Adipocyte (in vitro differentiated cells): ENCODE results near the gene SLC25A47.

ENCODE experiments used
- DNase-seq: peaks from one replicate; pipeline ENCODE4 v3.0.0-alpha.2; 2015; ENCODE audit warnings: low read depth
- H3K27me3 ChIP-seq: replicated peaks from 2 replicates; pipeline ENCODE4 v1.7.0; 2013; ENCODE audit warnings: mild to moderate bottlenecking, low read length, moderate library complexity; ENCODE audit not compliant: control insufficient read depth, insufficient read depth
- H3K36me3 ChIP-seq: 2 replicates; pipeline ENCODE4 v1.7.0; 2013; ENCODE audit warnings: low read length, mild to moderate bottlenecking, moderate library complexity; ENCODE audit not compliant: control insufficient read depth, insufficient read depth, severe bottlenecking
- H3K4me1 ChIP-seq: 2 replicates; pipeline ENCODE4 v1.7.0; 2013; ENCODE audit warnings: mild to moderate bottlenecking, low read length, moderate library complexity; ENCODE audit not compliant: control insufficient read depth, insufficient read depth
- H3K4me3 ChIP-seq: 2 replicates; pipeline ENCODE4 v1.7.0; 2013; ENCODE audit warnings: mild to moderate bottlenecking, low read length, moderate library complexity
- H3K9ac ChIP-seq: 2 replicates; pipeline ENCODE4 v1.7.0; 2013; ENCODE audit warnings: mild to moderate bottlenecking, low read length, moderate library complexity
- H3K9me3 ChIP-seq: 2 replicates; pipeline ENCODE4 v1.7.0; 2013; ENCODE audit warnings: mild to moderate bottlenecking, low read length, moderate library complexity; ENCODE audit not compliant: control insufficient read depth

The SLC25A47 gene

DNA sequence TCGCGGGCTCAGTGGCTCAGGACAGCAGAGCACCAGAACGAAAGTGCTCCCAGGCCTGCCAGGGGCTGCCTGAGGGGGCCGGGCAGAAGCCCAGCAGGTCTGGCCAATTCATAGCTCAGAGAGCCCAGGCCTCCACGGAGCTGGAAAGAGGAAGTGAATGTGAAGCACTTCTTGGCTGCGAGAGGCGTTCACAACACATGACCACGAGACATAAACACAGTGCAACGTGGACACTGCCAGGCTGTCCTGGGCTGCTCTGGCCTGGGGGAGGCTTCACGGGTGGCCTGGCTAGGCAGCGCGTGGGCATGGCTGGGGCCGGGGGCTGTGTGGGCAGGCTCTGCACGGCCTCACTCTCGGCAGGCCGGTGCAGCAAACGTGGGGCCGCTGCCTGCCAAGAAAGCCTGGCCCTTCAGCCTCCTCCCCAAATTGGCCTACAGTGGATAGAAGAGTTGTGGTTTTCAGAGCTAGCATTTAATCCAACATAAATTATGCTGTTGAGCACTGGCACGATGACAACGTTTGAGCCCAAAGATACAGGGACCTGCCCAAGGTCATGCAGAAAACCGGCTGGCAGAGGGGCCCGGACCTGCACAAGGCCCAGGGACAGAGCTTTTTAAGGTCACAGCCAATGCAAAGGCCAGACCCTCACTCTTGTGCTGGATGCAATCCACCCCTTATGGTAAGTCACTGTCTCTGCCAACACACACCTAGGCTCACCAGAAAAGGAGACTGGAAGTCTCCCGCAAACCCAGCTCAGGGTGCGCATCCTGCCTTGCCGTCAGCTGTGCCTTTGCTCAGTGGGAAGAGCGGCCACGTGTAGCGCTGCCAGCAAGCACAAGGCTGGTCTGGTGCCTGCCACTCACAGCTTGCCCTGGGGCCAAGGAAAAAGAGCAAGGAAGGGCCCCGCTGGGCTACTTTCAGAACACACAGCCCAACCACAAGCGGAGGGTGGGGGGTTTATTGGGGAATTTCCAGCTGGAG is 25.5 kb upstream of the SLC25A47 start:
- Histone ChIP-seq H3K4me1 (peaks cover 34% of the 10 kb centered on the region), H3K27me3 (no peaks in the 10 kb centered on the region), H3K9ac (peak overlapping the region; percentile 73), H3K4me3 (peak overlapping the region; percentile 35), H3K36me3 (no peaks in the 10 kb centered on the region), H3K9me3 (no peaks in the 10 kb centered on the region)
- peak; percentile 61 for DNase-seq

DNA sequence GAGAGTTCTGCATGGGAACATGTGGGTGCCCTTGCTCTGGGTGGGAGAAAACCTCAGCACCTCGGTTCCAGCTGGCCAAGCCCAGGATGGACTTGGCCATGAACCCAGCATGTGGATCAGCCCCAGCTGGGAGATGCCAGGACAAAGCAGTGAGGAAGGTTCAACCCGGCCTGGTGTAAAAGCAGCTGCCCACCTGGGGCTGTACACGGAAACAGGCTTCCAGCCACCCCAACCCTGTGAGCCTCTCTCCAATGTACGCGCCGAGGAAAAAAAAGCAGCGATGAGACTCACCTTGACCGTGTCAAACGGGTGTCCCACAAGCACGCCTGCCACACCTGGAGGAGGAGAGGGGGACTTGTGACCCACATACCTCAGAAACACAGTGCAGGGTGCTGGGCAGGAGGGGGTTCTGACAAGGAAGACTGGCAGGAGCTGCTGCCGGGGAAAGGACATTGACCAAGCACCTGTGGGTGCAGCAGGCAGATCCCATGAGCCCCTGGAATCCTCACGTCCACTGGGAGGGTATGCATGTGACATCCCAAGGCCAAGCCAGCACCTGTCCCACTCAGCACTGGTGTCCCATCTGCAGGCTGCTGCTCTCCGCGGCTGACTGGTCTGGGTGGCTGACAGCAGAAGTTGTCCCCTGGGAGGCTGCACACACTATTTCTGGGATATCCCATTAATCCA is 24.4 kb upstream of the SLC25A47 start:
- Histone ChIP-seq H3K36me3 (no peaks in the 10 kb centered on the region), H3K4me1 (peaks cover 30% of the 10 kb centered on the region), H3K27me3 (no peaks in the 10 kb centered on the region), H3K9ac (no peak overlapping the region), H3K4me3 (no peak overlapping the region), H3K9me3 (no peaks in the 10 kb centered on the region)
- no peak for DNase-seq

DNA sequence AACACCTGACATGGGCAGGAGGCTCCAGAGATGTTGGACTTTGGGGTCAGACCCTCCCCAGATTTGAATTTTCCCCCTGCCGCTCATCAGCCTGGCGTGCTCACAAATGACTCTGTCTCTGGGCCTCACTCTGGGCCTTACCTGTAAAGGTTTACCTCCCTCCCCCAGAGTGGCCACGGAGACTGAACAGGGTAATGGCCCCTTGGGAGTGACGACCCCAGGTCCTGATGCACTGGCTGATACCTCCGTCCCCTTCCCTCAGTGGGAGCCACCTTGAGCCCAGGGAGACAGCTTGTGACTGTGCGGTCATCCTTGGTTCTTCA is 23.9 kb upstream of the SLC25A47 start:
- H3K9ac ChIP-seq = no peak overlapping the region
- no peak for DNase-seq
- H3K36me3 ChIP-seq = no peaks in the 10 kb centered on the region
- H3K4me3 ChIP-seq = no peak overlapping the region
- H3K27me3 ChIP-seq = no peaks in the 10 kb centered on the region
- H3K9me3 ChIP-seq = no peaks in the 10 kb centered on the region
- peaks cover 25% of the 10 kb centered on the region for H3K4me1 ChIP-seq

DNA sequence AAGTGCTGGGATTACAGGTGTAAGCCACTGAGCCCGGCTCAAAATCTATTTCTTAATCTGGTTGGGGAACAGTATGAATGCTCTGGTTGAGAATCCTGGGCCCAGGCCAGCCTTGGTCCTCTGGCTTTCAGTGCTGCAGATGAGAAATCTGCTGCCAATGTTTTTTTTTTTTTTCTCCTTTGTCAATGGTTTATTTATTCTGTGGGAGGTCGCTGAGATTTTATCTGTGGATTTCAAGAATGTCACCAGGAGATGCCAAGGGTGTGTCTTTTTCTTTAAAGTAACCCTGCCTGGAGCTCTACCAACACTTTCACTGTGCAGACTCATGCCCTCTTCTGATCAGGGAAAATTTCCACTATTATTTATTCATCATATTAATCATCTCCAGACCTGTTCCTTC is 20.5 kb upstream of the SLC25A47 start:
- Histone ChIP-seq H3K36me3 (no peaks in the 10 kb centered on the region), H3K4me1 (peaks cover 11% of the 10 kb centered on the region), H3K27me3 (no peaks in the 10 kb centered on the region), H3K9me3 (no peaks in the 10 kb centered on the region), H3K4me3 (no peak overlapping the region), H3K9ac (no peak overlapping the region)
- DNase-seq = peak; percentile 60

DNA sequence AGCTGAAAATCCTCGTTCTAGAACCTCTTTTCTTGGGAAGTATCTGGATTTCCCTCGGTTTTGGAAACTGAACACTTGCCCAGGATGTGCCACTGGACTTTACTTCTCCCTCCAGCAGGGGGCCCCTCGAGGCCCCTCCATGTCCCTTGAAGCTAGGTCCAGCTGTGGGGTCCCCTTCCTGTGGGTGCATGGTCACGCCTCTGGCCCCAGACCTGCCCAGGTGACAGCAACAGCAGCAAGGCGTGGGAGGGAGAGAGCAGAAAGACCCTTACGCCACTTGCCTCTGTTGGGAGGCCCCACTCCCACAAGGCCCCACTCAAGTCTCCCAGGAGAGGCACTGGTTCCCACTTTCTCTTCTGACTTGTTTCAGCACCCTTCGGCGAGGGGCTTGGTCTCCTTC is 20.0 kb upstream of the SLC25A47 start:
- peak; percentile 50 for DNase-seq
- H3K4me1 ChIP-seq = peaks cover 8% of the 10 kb centered on the region
- no peaks in the 10 kb centered on the region for H3K27me3 ChIP-seq
- no peak overlapping the region for H3K9ac ChIP-seq
- H3K36me3 ChIP-seq = no peaks in the 10 kb centered on the region
- H3K4me3 ChIP-seq = no peak overlapping the region
- no peaks in the 10 kb centered on the region for H3K9me3 ChIP-seq

DNA sequence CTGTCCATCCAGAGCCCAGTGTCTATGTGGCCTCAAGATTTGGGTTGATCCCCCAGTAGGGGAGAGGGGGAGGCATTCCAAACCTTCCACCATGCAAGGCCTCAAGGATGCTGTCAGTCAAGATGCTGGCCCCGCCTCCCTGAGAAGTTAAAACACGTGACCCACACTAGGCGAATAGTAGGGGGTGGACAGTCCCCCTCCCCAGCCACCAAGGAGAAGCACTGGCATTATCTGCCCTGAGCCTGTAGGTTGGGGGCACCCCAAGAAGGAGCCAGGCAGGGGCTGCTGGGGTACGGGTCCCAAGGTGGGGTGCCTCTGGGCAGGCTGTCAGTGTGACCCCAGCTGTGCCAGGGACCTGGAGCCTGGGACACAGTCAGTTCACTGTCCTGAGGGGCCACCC is 19.2 kb upstream of the SLC25A47 start:
- Histone ChIP-seq H3K27me3 (no peaks in the 10 kb centered on the region), H3K36me3 (no peaks in the 10 kb centered on the region), H3K9ac (no peak overlapping the region), H3K4me1 (peaks cover 8% of the 10 kb centered on the region), H3K9me3 (no peaks in the 10 kb centered on the region), H3K4me3 (no peak overlapping the region)
- DNase-seq = no peak

DNA sequence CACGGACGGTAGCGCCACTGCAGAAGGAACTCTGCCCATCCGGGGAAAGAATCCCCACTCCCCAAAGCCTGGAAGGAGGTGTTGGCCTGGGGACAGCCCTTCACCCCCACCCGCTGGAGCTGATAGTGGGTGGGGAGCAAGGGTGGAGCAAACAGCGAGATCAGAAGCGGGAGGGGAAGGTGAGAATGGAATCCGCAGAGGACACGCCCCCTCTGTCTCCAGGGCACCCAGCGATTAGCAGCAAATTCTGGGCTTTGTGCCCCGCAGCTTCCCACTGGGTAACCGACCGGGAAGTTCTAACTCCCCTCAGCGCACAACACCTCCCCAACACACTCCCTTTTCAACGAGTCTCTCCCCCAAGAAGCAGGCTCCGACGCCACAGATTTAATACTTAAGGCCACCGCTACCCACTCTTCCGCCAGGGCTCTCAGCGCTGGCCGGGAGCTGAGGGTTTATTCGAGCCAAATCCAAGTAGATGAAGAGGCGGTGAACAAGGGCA is 18.3 kb upstream of the SLC25A47 start:
- peak overlapping the region; percentile 69 for H3K9ac ChIP-seq
- peak; percentile 60 for DNase-seq
- peak overlapping the region; percentile 91 for H3K4me3 ChIP-seq

DNA sequence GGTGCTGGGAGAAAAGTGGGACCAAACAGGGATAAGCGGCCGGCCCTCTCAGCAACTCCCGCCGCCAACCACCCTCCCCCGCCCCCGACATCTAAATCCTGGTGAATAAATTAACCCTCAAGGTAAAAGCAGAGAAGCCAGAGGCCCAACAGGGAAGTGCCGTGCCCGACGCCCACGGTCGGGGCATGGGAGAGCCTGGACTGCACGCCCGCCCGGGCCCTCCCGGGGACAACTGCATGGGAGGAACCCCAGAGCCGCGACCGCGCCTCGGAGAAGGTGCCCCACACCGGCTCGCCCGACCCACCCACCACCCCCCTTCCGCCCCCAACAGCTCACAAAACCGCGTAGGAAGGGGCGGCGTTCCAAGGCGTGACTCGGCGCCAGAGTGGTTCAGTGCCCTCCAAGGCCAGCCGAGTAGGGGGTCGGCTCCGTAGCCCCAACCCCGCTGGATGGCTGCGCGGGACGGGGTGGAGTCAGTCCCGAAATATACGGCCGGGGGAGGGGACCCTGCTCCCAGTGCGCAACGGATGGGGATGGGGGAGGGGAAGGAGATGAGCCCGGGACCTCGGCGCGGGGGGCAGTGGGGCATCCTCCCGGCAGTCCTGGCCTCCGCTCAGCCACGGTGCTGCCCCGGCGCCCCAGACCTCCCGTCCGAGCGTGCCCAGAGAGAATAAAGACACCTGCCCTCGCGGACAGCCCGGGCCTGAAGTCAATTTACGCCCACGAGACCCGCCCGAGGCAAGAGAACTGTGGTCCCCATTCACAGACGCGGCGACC is 17.6 kb upstream of the SLC25A47 start:
- Histone ChIP-seq H3K27me3 (no peaks in the 10 kb centered on the region), H3K36me3 (no peaks in the 10 kb centered on the region), H3K4me3 (peak overlapping the region; percentile 91), H3K9ac (peak overlapping the region; percentile 69), H3K4me1 (peaks cover 8% of the 10 kb centered on the region), H3K9me3 (no peaks in the 10 kb centered on the region)
- peak; percentile 60 for DNase-seq

More for the DNA sequence above, 18.3 kb upstream of the SLC25A47 start:
- Histone ChIP-seq H3K27me3 (no peaks in the 10 kb centered on the region), H3K9me3 (no peaks in the 10 kb centered on the region), H3K36me3 (no peaks in the 10 kb centered on the region), H3K4me1 (peaks cover 8% of the 10 kb centered on the region)

DNA sequence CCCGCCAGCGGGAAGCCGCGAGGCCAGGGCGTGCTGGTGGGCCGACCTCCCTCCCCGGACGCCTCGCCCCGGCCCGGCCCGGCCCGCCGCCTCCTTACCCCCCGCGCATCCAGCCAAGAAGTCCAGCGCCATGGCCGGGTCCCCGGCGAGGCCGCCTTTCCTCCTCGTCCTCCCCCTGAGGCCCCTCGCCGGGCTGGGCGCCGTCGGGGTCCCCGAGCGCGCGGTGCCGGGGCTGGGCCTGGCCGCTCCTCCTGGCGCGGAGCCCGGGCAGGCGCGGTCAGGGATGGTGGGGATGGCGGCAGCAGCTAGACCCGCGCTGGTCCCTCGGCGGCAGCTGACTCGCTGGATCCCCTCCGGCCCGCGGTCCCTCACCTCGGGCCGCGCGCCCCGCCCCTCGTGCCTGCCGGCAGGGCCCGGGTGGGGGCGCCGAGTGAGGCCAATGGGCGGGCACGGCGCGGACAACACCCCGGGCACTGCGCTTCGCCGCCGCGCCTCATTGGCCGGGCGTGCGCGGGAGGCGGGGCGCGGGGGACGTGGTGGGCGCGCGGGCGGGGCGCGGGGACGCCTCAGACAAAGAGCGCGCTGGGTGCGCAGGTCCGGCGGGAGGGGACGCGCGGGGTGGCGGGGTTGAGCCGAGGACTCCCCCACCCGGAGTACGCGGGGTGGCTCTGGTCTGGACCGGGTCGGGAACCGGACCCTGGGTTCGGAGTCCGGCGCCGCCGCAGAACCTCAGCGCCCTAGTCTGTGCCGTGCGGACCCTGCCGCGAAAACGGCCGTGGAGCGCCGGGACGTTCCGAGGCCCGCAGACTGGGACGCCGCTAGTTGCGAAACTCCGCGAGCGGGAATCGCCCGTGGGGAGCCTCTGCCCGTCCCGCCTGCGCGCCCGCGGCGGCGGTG is 16.8 kb upstream of the SLC25A47 start, which contains the start of gene SLC25A29:
SLC25A29 (minus strand) TSS at position 344 of the 897 bp plus-strand sequence; CDS start at position 132, 212 bp downstream.
- no peaks in the 10 kb centered on the region for H3K36me3 ChIP-seq
- H3K9me3 ChIP-seq = no peaks in the 10 kb centered on the region
- peaks cover 2% of the 10 kb centered on the region for H3K27me3 ChIP-seq
- H3K4me1 ChIP-seq = peaks cover 8% of the 10 kb centered on the region
- DNase-seq = peak; percentile 97
- peak within 1 kb of the TSS; percentile 91 for H3K4me3 ChIP-seq
- peak within 1 kb of the TSS; percentile 93 for H3K9ac ChIP-seq

DNA sequence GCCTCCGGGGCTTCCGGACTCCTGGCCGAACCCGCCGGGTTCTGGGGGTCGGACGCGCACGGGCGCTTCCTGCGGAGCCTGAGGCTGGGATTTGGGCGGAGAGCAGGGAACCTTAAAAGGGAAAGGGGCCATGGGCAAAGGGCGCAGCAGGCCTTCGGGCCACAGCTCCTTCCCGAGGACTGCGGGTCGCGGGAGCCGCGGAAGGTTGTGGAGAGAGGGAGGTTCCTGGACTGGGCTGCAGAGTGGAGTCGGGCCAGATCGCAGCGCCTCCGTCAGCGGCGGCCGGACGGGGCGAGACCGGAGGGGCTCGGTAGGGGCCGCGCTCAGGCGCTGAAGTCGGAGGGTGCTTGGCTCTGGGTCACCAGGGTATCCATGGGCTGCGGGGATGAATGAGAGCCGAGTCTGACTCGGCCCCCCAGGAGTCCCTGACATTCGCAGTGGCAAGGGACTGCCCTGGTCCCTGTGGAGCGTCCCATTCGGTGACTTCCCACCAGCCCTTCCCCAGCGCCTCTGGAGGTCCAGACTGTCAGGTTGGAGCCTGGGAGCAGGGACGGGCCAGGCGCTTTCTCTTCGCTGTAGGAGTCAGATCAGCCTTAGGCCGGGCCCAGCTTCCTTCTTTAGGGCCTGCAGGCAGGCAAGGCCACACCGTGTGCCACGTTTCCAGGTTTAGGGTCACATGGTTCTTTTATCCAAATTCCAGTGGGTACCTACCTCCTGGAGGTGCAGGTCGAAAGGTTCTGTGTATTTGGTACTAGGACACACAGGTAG is 16.0 kb upstream of the SLC25A47 start:
- H3K36me3 ChIP-seq = no peaks in the 10 kb centered on the region
- peaks cover 3% of the 10 kb centered on the region for H3K27me3 ChIP-seq
- H3K9ac ChIP-seq = peak overlapping the region; percentile 93
- DNase-seq = peak; percentile 35
- peak overlapping the region; percentile 91 for H3K4me3 ChIP-seq
- peaks cover 8% of the 10 kb centered on the region for H3K4me1 ChIP-seq
- no peaks in the 10 kb centered on the region for H3K9me3 ChIP-seq
